Activated CD4-positive, alpha-beta T cell treated with anti-CD3 and anti-CD28 coated beads, Interleukin-2, amount 50 U/mL, for 48 hours (primary cell): ENCODE results near the gene ITGB8.
"Not testable (repeated sequence)": the region's sequence is repeated elsewhere in the genome, so short reads cannot be mapped to it uniquely, and the experiment has no call there.

Experiments
- DNase-seq, 2 experiments: peaks; one replicate each; pipeline ENCODE4 v3.0.0-alpha.2; 2020

Gene ITGB8

DNA sequence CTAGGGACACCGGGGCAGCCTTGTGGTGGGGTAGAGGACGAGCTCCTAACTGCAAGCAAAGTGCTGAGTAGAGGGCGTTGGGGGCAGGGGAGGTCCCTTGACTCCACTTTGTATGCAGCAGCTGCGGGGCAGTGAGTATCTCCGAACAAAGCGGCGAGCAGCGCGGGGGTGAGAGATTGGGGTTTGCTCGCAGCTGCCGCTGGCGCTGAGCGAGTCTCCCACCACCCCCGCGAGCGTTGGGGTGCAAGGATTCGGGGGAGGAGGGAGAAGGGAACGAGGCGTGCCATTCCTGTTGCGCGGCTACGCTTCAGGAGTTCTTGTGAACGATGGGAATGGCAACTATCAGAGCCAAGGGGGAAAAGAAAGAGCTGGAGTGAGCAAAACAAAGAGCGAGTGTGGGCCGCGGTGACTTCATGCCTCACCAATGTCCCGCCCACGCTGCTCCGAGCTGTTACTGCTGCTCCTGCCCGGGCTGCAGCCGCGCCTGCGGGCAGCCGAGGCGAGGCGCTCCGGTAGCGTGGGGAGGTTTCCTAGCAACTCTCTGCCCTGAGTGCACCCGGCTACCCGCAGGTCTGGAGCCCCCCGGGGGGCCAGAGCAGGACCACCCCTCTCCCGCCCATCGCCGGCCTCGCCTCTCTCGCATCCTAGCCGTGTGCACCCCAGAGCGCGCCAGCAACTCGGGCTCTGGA is at the start of gene ITGB8:
ITGB8 (plus strand) TSS at position 662 of the 689 bp plus-strand sequence. CDS start 907 bp downstream, outside the sequence.
- peak; percentile 81 to 87 for DNase-seq

DNA sequence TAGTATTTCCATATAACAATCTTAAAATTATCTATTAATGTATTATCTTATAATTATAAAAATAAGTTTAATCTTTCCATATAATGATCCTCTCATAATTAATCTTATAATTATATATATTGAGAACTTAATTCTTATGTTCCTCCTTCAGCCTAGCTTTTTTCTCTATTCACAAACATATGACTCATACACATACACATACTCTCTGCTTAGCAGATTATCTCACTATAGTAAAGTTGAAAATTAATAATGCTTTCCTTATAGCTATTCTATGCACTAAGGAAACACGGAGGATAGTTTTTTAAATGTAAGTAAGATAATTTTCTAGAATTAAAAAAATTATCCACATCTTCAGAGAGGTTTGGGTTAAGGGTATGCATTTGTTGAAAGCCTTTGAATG is 47.7 kb upstream of the ITGB8 start:
- DNase-seq: no peak

DNA sequence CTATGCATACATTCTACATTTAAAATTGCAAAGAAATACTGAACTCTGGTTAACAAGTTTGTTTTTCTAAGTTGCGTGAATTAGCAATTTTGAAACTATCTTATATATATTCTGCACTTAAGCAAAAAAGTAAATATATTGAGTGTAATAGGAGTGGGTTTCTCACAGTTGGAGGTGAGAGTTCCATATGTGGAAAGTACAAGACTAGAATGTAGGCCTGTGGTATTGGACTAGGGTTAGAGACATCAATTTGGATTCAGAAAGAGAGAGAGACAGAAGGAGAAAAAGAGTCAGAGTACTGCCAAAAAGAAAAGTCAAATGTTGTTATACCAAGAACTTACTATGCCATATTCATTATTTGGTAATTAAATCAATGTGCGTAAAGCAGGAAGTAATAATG is 47.3 kb upstream of the ITGB8 start:
- no peak for DNase-seq

DNA sequence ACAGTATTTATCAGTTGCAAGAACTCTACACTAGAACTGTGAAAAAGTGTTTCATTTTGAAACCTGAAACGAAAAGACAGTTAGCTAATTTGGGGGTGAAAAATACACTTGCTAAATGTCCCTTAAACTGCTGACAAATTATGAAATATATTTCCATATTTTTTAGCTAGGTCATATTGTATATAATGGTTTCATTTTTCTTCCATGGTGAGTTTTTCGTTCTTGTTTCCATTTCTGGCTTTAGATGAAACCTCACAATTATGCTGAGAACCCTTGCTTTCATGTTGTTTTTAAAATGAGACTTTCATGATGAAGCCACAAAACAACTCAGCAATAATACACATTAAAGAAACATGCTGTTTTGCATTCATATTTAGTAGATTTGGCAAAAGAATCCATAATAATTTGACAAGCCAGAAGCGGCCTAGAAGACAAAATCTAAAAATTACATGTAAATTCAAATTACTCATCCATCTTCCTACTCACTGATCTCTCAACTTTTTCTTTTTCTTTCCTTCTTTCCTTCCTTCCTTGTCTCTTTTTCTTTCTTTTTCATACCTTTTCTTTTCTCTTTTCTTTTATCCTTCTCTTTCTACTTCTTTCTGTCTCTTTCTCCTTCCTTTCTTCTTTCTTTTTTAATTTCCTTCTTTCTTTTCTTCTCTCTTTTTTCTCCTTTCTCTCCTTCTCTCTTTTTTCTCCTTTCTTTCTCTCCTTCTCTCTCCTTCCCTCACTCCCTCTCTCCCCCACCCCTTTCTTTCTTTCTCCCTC is 46.5 kb upstream of the ITGB8 start:
- DNase-seq: no peak

- DNase-seq: no peak
These were observed 45.9 kb upstream of the ITGB8 start for GRCh38 chr7:20284771-20285143.

- no peak for DNase-seq
These were observed 43.4 kb upstream of the ITGB8 start for GRCh38 chr7:20287317-20287716.

DNA sequence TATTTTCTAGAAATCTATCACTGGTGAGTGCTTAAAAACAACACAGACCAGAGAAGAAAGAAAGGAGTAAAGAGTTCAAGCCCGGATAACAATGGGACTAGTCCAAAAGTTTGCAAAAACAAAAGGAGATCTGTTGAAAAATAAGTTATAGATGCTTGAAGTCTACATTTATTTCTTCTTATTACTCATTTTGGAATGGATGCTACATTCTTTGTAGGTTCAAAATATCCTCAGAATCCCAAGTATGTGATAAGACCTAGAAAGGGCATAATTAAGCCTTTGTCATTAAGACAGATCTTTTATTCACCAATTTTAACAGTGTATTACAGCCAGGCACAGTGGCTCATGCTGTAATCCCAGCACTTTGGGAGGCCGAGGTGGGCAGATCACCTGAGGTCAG is 42.7 kb upstream of the ITGB8 start:
- DNase-seq: no peak

GRCh38 chr7:20290505-20291111 is 40.1 kb upstream of the ITGB8 start:
- no peak for DNase-seq

GRCh38 chr7:20293336-20293735 is 37.4 kb upstream of the ITGB8 start:
- DNase-seq: no peak

DNA sequence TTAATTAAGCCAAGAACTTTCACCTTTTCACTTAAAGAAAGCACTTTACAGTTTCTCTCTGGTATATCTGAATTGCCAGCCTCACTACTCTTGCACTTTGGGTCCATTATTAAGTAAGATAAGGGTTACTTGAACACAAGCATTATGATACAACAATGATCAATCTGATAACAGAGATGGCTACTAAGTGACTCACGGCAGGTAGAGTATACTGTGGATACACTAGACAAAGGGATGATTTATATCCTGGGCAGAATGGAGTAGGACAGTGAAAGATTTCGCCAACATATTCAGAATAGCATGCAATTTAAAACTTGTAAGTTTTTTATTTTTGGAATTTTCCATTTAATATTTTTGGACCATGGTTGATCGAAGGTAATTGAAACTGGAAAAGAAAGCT is 34.3 kb upstream of the ITGB8 start:
- DNase-seq: no peak

GRCh38 chr7:20296901-20297300 is 33.8 kb upstream of the ITGB8 start:
- no peak for DNase-seq

DNA sequence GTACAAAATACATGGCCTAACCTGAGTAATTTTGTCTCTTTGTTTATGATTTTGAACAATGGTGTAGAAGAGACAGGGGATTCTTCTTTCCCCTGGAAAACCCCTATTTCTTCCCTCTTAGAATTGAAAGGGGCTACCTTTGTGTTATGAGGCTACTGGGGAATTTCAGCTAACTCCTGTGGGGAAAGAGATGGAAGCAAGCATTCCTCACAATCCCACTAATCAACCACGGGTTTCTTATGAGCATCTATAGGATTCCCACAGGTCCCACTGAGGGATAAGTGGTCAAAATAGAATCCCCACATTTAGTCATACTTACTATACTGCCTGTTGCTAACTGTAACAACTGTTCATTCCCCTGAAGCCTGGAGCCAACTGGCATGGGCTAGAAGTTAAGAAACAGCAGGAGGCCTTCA is 32.2 kb upstream of the ITGB8 start:
- no peak for DNase-seq

GRCh38 chr7:20299145-20299544 is 31.6 kb upstream of the ITGB8 start:
- DNase-seq: no peak

DNA sequence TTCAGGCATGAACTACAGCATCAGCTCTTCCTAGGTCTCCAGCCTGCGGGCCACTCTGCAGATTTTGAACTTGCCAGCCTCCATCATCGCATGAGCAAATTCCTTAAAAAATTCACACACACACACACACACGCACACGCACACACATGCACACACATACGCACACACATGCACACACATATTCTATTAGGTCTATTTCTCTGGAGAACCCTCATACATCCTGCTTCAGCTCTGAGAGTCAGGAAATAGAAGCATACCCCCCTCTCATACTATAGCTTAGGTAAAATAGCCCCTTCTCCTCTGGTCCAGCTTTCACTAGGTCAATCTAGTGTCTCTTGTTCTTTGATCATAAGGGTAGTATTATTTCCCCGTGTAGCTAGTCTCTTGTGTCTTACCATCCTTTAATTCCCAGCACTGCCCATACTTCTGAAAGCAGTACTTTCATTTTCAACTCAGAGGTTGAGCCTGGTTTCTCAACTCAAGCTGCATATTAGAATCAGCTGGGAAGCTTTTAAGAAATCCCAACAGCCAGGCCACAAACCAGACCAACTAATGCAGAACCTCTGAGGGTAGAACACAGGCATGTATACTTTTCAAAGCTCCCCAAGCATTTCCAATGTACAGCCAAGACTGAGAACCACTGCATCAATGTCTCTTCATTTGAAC is 30.9 kb upstream of the ITGB8 start:
- no peak for DNase-seq

DNA sequence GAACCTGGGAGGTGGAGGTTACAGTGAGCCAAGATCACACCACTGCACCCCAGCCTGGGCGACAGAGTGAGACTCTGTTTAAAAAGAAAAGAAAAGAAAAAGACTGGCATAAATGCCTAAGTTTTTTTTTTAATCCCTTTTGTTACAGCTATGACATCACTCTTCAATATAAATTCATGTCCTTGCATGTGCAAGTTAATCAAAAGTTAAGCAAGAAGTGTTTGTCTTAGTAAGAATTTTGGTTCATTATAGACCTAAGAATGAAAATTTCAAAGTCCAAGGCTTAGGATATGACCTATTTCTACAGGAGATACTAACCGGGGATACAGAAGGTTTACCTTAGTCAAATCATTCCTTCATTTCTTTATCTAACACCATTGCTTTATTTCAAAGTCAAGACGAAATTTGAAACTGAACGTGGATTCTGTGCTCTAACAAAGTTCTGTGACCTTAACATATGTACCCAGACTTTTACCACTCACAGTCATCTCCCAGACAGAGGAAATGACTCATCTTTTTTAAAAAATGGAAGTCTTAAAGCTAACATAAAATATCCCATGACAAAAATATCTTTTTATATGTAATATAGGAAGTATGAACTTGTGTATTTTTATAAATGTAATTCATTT is 29.3 kb upstream of the ITGB8 start:
- no peak for DNase-seq

DNA sequence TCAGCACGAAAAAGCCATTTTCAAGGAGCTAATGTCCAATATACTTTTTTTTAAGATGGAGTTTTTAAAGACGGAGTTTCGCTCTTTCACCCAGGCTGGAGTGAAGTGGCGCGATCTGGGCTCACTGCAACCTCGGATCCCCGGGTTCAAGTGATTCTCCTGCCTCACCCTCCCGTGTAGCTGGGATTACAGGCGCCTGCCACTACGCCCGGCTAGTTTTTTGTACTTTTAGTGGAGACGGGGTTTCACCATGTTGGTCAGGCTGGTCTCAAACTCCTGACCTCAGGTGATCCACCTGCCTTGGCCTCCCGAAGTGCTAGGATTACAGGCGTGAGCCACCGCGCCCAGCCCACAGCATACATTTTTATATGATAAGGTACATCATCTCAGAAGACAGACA is 28.4 kb upstream of the ITGB8 start:
- DNase-seq: not testable (repeated sequence)

DNA sequence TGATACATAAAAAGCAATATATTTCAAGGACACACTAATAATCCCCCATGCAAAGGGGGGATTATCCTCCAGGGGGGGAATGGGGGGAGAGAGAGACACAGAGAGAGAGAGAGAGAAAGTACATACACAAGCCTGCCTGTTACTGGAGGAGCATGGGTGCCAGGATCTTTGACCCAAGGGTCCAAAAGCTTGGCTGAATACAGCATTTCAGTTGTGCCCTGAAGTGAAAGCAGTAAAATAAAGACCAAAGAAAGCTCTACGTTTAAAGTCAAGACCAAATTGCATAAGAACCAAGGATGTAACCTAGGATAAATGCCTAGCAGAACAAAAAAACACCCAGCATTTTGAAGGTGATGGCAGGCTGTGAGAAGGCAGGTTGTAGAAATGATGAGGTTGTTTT is 27.8 kb upstream of the ITGB8 start:
- no peak for DNase-seq

- no peak for DNase-seq
These were observed 26.3 kb upstream of the ITGB8 start for GRCh38 chr7:20304366-20304765.

GRCh38 chr7:20305726-20306125 is 25.0 kb upstream of the ITGB8 start:
- no peak for DNase-seq

GRCh38 chr7:20306180-20306946 is 24.3 kb upstream of the ITGB8 start:
- DNase-seq: no peak

DNA sequence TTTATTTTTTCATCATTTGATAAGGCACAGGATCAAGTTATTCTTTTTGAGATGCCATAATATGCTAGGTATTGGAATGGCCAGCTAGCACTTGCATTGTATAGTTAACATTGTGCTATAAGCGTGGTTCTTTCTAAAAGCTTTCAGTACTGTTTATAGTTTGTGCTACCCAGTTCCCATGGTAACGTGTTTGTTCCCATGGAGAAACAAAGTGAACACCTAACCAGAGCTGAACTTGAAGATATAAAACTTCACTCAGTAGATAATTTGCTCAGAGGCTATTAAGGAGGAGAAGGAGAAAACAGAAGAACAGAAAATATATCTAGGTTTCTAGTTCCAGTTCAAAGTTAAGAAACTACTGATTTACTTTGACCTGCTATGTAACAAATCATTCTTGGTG is 23.6 kb upstream of the ITGB8 start:
- DNase-seq: no peak

DNA sequence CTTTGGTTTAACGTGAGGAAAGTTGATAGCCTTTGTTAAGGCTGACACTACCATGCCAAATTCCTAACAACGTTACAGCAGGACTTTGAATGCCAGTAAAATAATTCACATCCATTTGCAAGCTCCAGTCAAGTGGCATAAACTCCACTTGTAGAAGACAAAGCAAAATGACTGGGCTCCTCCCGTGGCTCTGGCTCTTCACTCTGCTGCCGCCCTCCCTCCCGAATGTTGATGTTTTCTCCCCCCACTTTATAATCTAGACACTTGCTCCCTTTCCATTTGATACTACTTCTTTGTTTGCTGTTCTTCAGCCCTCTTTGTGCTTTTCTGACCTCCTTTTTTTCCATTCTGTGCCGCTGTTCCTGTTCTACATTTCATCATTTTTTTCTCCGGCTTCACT is 22.8 kb upstream of the ITGB8 start:
- DNase-seq: no peak
